ENCODE measurements around the gene PDZRN3. TPM values are rescaled to one million over a fixed set of nuclear protein-coding genes. Genes with fewer than 3 reads are reported as not detected.

PDZRN3 gene
- total and polyA plus RNA-seq, 4 donors, result 7.3 to 36.4 (median 16.3) TPM

GRCh38 chr3:73523661-73524060 is 101.1 kb downstream of the PDZRN3 start:
- TF ChIP-seq, protein P1, sequence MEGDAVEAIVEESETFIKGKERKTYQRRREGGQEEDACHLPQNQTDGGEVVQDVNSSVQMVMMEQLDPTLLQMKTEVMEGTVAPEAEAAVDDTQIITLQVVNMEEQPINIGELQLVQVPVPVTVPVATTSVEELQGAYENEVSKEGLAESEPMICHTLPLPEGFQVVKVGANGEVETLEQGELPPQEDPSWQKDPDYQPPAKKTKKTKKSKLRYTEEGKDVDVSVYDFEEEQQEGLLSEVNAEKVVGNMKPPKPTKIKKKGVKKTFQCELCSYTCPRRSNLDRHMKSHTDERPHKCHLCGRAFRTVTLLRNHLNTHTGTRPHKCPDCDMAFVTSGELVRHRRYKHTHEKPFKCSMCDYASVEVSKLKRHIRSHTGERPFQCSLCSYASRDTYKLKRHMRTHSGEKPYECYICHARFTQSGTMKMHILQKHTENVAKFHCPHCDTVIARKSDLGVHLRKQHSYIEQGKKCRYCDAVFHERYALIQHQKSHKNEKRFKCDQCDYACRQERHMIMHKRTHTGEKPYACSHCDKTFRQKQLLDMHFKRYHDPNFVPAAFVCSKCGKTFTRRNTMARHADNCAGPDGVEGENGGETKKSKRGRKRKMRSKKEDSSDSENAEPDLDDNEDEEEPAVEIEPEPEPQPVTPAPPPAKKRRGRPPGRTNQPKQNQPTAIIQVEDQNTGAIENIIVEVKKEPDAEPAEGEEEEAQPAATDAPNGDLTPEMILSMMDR (IDR thresholded peaks at IDR 0.05; ENCODE audit: control extremely low read depth, extremely low read depth), result no peak
- WGBS, 2 donors, result 65 to 84% methylated on average over 2 of the region's 2 CpGs
- H3K27me3 ChIP-seq (ENCODE audit: control insufficient read depth in 3 of 3, insufficient read depth in 3 of 3, low read length in 2 of 3), result no peaks in the 10 kb centered on the region
- H3K9me3 ChIP-seq (ENCODE audit: control insufficient read depth in 4 of 4, insufficient read depth in 3 of 4, low read length in 3 of 4), result peaks cover 0 to 3% (median 1%) of the 10 kb centered on the region in 4 donors
- H3K27ac ChIP-seq (ENCODE audit: low read depth in 1 of 2, low read length in 1 of 2), result no peak overlapping the region
- peaks cover 1 to 22% (median 11%) of the 10 kb centered on the region in 5 donors for H3K4me1 ChIP-seq (ENCODE audit: control insufficient read depth in 5 of 5, insufficient read depth in 5 of 5, low read length in 5 of 5)
- peak in 1 of 3 donors; percentile 41 for DNase-seq
- no peak overlapping the region for H3K4me3 ChIP-seq
- H3K36me3 ChIP-seq (ENCODE audit: control insufficient read depth in 4 of 4, insufficient read depth in 4 of 4, low read length in 4 of 4), result no peaks in the 10 kb centered on the region
- no peak for ATAC-seq (ENCODE audit: insufficient read depth, low FRiP score)
- H3K9ac ChIP-seq (ENCODE audit: insufficient read depth in 1 of 2, low read length in 2 of 2), result no peak overlapping the region

DNA sequence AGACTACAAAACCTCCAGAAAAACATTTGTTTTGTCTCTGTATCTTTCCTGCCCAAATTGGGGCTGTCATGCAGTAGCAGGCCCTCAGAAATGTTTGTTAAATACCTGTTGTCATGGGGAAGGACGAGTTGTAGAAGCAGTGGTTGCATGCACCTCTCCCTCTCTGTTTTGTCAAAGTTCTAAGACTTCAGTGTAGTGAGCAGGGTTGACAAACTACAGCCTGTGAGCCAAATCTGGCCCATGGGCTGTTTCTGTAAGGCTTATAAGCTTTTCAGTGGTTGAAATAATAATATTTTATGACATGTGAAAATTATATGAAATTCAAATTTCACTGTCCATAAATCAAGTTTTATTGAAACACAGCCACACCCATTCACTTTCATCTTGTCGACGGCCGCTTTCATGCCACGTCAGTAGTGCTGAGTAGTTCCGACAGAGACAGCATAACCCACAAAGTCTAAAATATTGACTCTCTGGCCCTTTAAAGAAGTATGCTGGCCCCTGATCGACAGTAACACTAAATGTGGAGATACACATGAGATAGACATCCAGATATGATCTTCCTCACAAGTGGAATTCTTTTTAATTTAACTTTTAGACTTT is 102.9 kb downstream of the PDZRN3 start:
- Histone ChIP-seq H3K27ac (ENCODE audit: low read depth in 1 of 2, low read length in 1 of 2) (peak overlapping the region in 1 of 2 donors; percentile 20), H3K36me3 (ENCODE audit: control insufficient read depth in 4 of 4, insufficient read depth in 4 of 4, low read length in 4 of 4) (no peaks in the 10 kb centered on the region), H3K4me1 (ENCODE audit: control insufficient read depth in 5 of 5, insufficient read depth in 5 of 5, low read length in 5 of 5) (peaks cover 2 to 28% (median 11%) of the 10 kb centered on the region in 5 donors), H3K4me3 (no peak overlapping the region), H3K27me3 (ENCODE audit: control insufficient read depth in 3 of 3, insufficient read depth in 3 of 3, low read length in 2 of 3) (no peaks in the 10 kb centered on the region), H3K9ac (ENCODE audit: insufficient read depth in 1 of 2, low read length in 2 of 2) (peak overlapping the region in 1 of 2 donors; percentile 23), H3K9me3 (ENCODE audit: control insufficient read depth in 4 of 4, insufficient read depth in 3 of 4, low read length in 3 of 4) (peaks cover 0 to 3% (median 0%) of the 10 kb centered on the region in 4 donors)
- TF ChIP-seq, protein P1 (IDR thresholded peaks at IDR 0.05; ENCODE audit: control extremely low read depth, extremely low read depth), result no peak
- no peak for DNase-seq
- ATAC-seq (ENCODE audit: insufficient read depth, low FRiP score), result no peak
- 71 to 82% methylated on average over 7 of the region's 7 CpGs for WGBS, 2 donors

DNA sequence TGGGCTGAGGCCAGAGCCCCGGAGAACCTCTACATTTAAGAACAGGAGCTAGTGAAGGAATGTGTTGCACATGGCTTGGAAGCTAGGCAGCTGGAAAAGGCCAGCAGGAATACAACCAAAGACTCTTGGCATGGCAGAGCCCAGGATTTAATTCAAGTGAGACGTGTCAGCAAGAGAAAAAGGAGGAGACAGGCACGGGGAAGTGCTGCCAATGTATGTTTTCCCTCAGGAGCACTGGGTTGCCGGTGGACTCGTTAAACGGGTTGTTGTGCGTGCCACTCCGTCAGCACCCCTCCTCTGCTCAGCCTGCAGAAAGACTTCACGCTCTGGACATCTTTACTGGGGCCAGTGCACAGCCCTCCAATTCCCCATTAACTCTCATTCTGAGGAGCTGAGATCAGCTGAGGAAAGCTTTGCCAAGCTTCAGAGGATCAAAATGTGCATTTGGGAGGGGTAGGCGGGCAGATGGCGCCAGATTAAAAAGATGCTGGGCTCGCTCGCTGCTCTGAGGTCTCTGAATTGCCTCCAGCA is 103.7 kb downstream of the PDZRN3 start:
- H3K27ac ChIP-seq (ENCODE audit: low read depth in 1 of 2, low read length in 1 of 2), result peak overlapping the region; percentile 4 to 56
- H3K27me3 ChIP-seq (ENCODE audit: control insufficient read depth in 3 of 3, insufficient read depth in 3 of 3, low read length in 2 of 3), result no peaks in the 10 kb centered on the region
- peak overlapping the region; percentile 14 to 27 for H3K9ac ChIP-seq (ENCODE audit: insufficient read depth in 1 of 2, low read length in 2 of 2)
- H3K4me1 ChIP-seq (ENCODE audit: control insufficient read depth in 5 of 5, insufficient read depth in 5 of 5, low read length in 5 of 5), result peaks cover 4 to 36% (median 11%) of the 10 kb centered on the region in 5 donors
- peak; percentile 62 to 92 (median 88) for DNase-seq
- no peak overlapping the region for H3K4me3 ChIP-seq
- TF ChIP-seq, protein P1 (IDR thresholded peaks at IDR 0.05; ENCODE audit: control extremely low read depth, extremely low read depth), result no peak
- H3K36me3 ChIP-seq (ENCODE audit: control insufficient read depth in 4 of 4, insufficient read depth in 4 of 4, low read length in 4 of 4), result no peaks in the 10 kb centered on the region
- peaks cover 0 to 3% (median 0%) of the 10 kb centered on the region in 4 donors for H3K9me3 ChIP-seq (ENCODE audit: control insufficient read depth in 4 of 4, insufficient read depth in 3 of 4, low read length in 3 of 4)
- no peak for ATAC-seq (ENCODE audit: insufficient read depth, low FRiP score)
- WGBS, 2 donors, result 64 to 74% methylated on average over 13 of the region's 13 CpGs
